GM04504 (cell line): ENCODE results near the gene SLC6A9.

Source experiments
- DNase-seq: peaks from one replicate; pipeline ENCODE4 v3.0.0-alpha.2; 2012; ENCODE audit warnings: low read depth

SLC6A9 gene

GRCh38 chr1:43983253-43983899, 47.9 kb downstream of the SLC6A9 start:
- DNase-seq: no peak

GRCh38 chr1:43982808-43983207, 48.5 kb downstream of the SLC6A9 start:
- DNase-seq: no peak

DNA sequence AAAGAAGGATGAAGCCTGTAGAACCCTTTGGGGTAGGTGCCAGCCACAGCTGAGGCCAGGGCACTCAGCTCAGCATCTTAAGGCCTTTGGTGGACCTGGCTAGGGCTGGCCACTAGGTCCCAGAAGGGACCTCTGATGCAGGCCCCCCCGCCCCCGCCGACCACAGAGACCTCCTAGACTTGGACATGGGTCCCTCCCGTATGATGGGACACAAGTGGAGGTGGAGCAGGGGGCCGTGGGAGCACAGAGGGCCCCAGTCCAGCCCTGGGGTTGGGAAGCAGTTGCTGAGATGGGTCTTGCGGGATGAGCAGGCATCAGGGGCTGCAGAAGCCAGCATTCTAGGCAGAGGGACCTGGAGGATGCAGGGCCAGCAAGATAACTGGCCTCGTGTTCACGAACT, 49.0 kb downstream of the SLC6A9 start:
- no peak for DNase-seq

GRCh38 chr1:43981636-43982035, 49.6 kb downstream of the SLC6A9 start:
- no peak for DNase-seq

- DNase-seq: no peak
Measured at GRCh38 chr1:43981135-43981491, 50.1 kb downstream of the SLC6A9 start.

GRCh38 chr1:43980255-43981134, 50.8 kb downstream of the SLC6A9 start:
- no peak for DNase-seq

DNA sequence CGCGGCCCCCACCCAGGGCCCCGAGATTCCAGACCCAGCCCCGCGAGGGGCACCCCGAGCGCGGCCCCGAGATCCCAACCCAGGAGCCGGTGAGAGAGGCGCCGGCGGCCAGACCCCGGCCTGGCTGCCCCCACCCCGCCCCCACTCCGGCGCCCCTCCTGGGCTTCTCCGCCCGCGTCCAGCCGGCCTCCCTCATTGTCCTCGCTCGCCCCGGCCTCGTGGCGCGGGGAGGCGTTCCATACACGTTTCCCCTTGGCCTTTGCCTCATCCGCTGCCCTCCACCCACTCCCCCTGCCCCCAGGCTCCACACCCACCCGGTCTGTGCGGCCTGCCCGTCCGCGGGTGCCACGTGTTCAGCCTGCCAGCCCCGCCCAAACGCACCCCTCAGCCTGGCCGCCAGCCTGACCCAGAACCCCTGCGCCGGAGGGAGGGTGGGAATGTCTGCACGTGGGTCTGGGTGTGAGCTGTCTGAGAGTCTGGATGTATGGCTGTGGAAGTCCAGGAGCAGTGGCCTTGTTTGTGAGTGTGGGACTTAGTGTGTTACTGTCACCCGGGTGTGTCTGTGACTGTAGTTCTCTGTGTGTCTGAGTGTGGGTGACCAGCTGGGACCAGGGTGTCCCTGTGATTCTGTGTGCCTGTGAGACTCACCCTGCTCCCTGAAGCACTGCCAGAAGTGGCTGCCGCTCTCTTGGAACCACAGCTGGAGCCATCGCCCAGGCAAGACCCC, 51.6 kb downstream of the SLC6A9 start:
- DNase-seq: no peak

DNA sequence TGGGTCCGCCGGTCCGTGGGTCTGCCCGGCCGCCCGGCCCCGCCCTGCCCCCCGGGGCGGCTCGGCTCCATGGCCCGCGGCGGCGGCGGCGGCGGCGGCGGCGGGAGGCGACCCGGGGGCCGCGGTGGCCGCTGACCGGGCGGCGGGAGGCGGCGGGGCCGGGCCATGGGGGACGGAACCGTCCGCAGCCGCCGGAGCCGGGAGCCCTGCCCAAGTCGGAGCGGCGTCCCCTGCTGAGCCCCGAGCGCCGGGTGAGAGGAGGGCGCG, 52.1 kb downstream of the SLC6A9 start:
- no peak for DNase-seq

DNA sequence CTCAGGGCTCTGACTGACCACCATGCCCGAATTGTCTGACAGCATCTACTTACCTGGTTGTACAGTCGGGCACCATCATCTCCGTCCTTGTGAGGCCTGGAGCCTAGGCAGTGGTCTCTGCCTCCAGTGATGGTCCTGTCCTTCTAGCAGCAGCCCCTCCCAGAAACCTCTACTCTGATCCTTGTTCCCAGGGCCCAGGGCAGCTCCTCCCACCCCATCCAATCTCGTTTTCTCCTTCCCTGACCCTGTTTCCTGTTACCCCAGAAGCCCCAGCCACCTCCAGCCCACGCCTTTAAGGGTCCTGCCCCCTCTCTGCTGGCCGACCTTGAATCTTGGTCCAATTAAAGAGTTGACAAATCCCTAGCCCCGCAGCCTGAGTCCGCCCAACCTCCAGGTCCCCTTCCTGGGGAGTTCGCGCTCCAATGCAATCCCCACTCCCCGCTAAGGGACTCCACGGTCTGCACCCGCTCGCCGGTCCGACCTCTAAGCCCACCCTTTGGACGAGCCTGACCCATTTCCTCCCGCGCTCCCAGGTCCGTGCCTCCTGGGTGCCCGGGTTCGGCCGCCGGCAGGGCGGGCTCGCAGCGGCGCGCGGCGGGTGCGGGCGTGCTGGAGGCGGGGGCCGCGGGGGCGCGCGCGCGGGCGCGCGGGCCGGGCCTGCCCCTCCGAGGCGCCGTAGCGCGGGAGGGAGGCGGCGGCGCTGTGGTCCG, 52.6 kb downstream of the SLC6A9 start, which contains the start of gene B4GALT2:
Gene B4GALT2, plus strand, starts transcription at position 660 of the 710 bp plus-strand sequence. CDS start 1,951 bp downstream, outside the sequence.
- DNase-seq: no peak

- DNase-seq: no peak
Measured at GRCh38 chr1:43978264-43978550, 53.1 kb downstream of the SLC6A9 start.

GRCh38 chr1:43977376-43978263, 53.6 kb downstream of the SLC6A9 start:
- no peak for DNase-seq

DNA sequence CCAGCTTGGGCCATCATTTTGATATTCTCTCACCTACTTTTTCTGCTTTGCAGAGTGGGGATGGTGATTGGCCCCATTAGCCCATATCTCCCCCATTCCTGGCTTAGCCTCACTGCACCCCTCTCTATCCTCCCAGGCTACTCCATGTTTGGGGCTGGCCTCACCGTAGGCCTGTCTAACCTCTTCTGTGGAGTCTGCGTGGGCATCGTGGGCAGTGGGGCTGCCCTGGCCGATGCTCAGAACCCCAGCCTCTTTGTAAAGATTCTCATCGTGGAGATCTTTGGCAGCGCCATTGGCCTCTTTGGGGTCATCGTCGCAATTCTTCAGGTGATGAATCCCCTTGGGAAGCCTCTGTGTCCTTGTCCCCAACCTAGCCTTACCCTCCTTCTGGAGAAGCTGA, 54.4 kb downstream of the SLC6A9 start:
- DNase-seq: no peak

DNA sequence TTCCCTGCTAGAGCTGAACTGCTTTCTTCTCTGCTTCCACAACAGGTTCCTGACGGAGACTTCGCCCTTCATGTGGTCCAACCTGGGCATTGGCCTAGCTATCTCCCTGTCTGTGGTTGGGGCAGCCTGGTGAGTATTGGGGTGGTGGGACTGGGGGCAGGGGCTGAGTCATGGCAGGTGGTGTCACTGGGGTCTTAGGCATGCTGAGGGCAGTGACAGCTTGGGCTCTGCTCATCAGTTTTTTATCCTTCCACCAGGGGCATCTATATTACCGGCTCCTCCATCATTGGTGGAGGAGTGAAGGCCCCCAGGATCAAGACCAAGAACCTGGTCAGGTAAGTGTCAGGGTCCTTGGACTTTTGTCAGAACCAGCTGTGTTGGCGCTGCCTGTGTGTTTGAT, 55.2 kb downstream of the SLC6A9 start:
- DNase-seq: no peak

DNA sequence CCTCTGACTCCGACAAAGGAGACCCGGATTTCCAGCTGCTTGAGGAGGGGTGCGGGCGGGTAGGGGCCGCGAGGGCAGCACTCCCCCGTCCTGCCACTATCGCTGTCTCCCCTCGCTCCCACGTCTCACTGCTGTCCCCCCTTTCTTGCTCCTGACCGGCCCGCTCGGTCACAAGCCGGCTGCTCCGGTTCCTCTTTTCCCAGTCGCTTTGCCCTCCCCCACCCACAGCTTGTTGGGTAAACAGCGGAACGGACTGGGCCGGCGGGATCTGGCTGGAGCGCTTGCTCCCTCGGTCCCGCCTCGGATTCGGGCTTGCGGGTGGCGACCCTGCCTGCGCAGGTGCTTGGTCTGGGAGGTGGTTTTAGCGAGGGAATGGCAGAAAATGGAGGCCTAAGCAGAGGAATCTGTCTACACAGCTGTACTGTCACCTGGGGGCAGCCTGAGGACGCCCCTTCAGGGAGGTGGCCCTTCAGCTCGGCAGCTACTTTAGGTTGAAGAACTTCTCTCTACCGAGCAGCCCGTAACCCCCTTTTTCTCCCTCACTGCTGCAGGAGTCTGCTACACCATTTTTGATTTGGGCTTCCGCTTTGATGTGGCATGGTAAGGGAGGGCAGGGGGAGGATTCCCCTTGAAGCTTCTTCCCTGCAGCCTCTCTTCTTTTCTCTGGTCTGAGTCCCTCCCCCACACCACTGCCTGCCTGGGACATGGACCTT, 55.9 kb downstream of the SLC6A9 start:
- no peak for DNase-seq

DNA sequence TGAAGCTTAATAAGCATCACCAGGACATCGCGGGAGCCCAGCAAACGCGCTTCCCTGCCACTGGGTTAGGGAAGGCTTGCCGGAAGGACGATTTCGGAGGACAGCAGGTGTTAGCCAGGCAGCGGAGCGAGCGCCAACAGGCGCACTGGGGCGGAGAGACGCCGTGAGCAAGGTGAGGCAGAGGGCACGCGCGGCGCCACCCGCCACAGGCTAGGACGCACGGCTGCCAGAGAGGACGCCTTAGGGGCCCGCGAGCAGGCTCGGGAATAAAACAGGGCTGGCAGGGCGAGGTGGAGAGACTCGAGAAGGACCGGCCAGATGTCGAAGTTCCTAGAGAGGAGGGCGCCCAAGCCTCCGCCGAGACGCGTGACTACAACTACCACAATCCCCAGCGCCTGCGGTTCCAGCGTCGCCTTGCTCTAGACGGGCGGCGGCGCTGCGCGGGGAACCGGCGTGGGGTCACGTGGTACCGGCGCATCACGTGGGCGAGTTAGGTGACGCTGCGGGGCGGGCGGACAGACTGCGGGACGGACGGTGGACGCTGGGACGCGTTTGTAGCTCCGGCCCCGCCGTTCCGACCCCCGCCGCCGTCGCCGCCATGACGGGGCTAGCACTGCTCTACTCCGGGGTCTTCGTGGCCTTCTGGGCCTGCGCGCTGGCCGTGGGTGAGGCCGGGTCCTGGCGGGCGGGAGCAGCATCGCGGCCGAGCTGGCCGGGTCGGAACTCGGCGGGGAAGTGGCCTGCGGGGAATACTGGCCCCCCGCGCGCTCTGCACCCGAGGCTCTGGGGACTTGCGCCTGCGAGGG, 56.6 kb downstream of the SLC6A9 start, which contains the start of gene ATP6V0B:
Gene ATP6V0B, plus strand, starts transcription at position 518 of the 806 bp plus-strand sequence. Its CDS starts 81 bp downstream, at position 599.
- peak; percentile 83 for DNase-seq

GRCh38 chr1:43973981-43974442, 57.2 kb downstream of the SLC6A9 start:
- DNase-seq: no peak

GRCh38 chr1:43971336-43971980, 59.8 kb downstream of the SLC6A9 start:
- DNase-seq: no peak

- DNase-seq: no peak
Measured at GRCh38 chr1:43970911-43971310, 60.4 kb downstream of the SLC6A9 start.

- DNase-seq: no peak
Measured at GRCh38 chr1:43970502-43970901, 60.8 kb downstream of the SLC6A9 start.
